Stimulated activated CD8-positive, alpha-beta memory T cell treated with anti-CD3 and anti-CD28 coated beads, Interleukin-7, amount 100 ng/mL, for 48 hours (primary cell): ENCODE measurements around the gene ANKS3.

ENCODE experiments used
- DNase-seq, 2 donors: peaks; one replicate each; pipeline ENCODE4 v3.0.0-alpha.2; 2020; ENCODE audit warnings: low read depth in 1 of 2; ENCODE audit errors: extremely low read depth in 1 of 2

The ANKS3 gene

DNA sequence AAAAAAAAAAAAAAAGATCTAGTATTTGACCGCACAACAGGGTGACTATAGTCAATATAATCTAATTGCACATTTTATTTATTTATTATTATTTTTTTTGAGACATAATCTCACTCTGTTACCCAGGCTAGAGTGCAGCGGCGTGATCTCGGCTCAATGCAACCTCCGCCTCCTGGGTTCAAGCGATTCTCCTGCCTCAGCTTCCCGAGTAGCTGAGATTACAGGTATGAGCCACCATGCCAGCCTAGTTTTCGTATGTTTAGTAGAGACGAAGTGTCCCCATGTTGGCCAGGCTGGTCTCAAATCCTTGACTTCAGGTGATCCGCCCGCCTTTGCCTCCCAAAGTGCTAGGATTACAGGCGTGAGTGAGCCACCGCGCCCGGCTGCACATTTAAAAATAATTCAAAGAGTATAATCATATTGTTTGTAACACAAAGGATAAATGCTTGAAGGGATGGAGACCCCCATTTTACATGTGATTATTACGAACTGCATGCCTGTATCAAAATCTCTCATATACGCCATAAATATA is 794 bp downstream of the ANKS3 start:
- DNase-seq = no peak

DNA sequence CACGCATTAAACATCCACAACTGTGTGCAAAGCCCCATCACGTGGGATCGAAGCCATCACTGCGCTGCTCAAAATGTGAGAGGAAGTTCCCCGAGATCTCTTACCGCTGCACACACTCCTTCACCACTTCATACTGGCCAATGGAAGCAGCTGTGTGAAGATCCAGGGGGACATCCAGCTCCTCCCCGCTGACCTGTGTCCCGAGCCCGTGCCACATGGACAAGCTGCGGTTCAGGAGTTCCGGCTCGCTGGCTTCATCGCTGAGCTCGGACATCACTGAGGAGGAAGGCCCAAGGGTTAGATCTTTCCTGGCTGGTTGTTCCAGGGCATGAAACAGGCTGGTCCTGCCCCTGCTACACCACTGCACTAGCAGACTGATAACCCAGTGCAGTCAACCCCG is 4.2 kb downstream of the ANKS3 start:
- DNase-seq = no peak

- DNase-seq = no peak
Observed at GRCh38 chr16:4728676-4729075, 5.4 kb downstream of the ANKS3 start.

- no peak for DNase-seq
Observed at GRCh38 chr16:4726616-4727015, 7.5 kb downstream of the ANKS3 start.

DNA sequence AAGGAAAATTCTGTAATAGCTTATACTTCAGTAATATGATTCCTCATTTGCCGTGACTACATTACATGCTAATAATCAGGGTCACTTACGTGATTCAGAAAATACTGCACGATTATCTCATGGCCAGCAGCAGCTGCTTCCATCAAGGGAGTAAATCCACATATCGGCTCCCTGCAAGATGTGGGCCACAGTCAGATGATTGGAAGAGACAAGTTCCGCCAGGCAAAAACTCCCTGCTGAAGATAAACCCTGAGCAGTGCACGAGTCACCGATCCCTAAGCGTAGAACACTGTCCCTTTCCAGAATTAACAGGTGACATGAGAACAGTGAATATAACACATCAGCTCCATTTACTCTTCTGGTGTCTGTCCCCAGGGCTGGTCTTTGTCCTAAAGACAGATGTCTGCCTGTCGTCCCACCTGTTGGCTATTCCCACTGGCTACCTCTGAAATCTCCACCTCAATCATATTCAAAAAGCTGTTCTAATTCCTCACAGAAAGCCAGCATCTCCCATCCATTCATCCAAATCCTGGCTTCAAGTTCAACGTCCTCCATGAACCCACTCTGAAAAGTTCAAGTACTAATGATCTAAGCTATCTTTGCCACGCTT is 9.3 kb downstream of the ANKS3 start:
- DNase-seq = no peak

- no peak for DNase-seq
Observed at GRCh38 chr16:4723071-4723767, 10.9 kb downstream of the ANKS3 start.

DNA sequence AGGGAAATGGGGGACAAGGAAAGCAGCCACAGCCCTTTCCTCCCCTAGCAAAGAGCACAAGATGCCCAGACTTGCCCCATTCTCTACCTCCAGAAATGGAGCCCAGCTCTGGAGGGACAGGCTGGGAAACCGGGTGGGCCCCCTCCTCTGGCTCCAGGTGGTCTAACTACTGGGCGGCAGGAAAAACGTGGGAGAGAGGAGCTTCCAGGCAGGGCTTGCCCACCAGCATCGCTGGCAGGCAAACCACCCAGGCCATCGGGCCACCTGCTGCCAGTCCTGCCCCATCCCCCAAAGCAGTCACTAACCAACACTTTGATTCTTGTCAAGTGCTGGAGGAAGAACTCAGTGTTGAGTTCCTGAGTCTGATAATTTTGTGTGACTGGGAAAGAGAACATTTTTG is 15.6 kb downstream of the ANKS3 start:
- no peak for DNase-seq

DNA sequence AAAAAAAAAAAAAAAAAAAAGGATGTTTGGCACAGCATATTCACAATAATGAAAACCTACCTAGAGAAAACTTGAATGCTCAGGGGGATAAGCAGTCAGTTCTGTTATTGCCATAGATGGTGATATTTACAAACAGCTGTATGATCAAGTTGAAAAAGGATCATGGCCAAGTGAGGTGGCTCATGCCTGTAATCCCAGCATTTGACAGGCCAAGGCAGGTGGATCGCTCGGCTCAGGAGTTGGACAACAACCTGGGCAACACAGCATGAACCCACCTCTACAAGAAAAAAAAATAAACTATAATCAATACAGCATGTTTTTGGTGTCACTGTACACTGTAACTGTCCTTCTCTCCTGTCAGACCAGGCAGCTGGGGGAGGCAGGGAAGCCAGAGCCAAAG is 19.1 kb downstream of the ANKS3 start:
- DNase-seq = no peak

GRCh38 chr16:4713663-4714501 is 20.2 kb downstream of the ANKS3 start:
- no peak for DNase-seq

DNA sequence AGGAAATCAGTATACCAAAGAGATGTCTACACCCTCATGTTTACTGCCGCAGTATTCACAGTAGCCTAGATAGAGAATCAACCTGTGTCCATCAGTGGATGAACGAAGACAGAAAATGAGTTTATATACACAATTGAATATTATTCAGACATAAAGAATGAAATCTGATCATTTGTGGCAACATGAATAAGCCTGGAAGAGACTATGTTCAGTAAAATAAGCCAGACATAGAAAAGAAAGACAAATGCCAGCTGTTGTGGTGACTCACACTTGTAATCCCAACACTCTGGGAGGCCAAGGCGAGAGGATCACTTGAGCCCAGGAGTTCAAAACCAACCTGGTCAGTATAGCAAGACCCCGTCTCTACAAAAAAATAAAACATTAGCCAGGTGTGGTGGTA is 24.6 kb downstream of the ANKS3 start:
- DNase-seq = no peak

- no peak for DNase-seq
Observed at GRCh38 chr16:4706871-4707270, 27.2 kb downstream of the ANKS3 start.

- no peak for DNase-seq
Observed at GRCh38 chr16:4704913-4705312, 29.2 kb downstream of the ANKS3 start.

DNA sequence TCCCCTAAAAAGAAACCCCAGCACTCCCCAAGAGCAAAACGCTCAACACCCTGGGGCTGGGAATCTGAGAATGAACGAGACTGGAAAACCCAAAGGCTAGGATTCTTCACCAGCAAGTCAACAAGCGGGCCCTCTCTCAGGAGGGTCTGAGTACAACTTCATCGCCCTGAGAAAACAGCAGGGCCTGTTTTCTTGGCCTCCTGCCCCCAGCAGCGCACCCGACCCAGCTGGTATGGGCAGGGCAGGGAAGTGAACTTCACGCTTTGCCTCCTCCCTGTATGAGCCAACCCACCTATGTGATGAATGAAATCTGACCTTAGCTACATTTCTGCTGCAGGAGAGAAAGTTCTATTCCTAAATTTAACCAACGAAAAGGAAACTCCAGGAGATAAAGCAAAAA is 29.6 kb downstream of the ANKS3 start:
- DNase-seq = no peak

DNA sequence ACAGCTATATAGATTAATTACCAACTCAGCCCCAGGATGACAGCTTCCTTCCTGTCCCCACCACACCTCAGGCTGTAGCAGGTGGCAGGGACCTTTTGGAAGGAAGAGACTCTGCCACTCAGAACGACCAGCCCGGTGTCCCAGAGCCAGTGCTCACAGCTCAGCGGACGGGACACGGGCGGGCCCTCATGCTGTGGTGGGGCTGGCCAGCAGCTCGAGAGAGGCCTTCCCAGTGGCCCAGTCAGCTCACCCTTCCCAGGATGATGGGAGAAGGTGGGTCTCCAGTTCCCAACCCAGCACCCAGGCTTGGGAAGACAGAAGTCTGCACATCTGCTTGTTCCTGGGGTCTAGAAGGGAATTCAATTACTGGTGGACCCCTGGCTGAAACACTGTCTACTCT is 30.2 kb downstream of the ANKS3 start:
- DNase-seq = no peak

DNA sequence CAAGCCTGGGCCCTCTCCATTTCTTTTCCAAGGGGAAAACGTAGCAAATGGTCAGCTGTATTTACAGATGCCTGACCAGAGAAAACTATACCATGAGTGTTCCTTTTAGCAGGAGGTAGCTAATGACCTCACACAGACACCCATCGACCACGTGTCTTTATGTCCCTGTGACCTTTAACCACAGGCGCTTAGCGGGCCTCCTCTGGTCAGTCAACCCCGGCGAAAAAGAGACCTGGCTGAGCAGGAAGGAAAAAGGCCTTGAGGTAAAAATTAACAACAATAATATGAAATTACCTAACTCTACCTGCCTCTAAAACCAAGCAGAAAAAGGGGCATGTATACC is 31.6 kb downstream of the ANKS3 start:
- no peak for DNase-seq

DNA sequence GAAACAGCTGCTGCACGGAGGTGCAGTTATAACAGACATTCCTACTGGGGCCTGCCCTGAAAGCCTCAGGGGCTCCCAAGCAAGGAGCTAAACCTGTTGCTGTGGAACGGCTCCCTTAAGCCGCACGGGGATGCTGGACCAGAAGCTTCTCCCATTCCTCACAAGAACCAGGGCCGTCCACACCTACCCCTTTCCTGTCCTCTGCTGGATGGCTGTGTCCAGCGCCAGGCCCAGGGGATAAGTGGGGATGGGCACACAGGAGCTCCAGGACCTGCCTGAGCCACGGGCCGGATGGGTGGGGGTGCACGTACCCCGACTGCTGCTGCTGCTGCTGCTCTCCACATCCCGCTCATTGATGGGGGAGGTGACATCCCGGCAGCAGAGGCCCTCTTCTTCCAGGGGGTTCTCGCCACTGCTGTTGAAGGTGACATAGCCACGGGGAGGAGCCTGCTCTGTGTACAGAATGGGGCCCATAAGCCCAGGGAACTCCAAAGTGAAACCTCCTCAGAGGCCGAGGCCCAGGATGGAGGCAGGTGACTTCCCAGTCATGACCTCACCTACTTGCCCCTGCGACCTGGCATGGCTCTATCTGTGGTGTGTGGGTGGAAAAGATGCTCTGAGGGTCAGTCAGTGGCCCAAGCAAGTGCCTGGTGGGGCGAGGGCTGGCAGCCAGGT is 32.1 kb downstream of the ANKS3 start:
- DNase-seq = no peak

DNA sequence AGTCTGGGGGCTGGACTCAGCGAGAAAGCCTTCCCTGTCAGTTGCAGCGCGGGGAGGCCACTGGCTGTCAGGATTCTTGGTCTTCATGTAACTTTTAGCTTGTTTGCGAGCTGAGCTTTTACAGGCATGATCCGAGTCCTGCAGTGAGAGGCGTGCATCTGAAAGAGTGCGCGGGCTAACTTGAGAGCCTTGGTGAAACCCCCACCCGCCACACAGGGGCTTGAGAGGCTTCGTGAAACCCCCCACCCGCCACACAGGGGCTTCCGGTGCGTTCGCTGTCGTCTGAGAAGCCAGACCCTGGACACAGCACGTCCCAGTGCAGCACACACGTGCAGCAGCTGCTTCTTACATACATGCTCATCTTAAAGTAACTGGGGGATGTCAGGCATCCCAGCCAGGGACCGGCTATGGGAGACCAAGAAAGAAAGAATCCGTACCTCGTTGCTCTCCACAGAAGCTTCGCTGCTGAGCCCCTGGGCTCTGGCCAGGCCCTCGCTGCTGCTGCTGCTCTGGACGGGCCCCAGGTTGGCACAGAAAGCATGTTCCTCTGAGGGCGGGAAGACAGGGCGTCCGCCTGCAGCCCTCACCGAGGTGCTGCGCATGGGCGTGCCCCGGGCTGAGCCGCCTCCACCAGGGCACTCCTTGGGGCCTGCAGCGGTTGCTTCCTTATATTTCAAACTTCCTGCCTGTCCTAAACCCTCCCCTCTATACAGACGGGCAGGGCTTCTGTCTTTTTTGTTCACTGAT is 32.9 kb downstream of the ANKS3 start:
- no peak for DNase-seq

- DNase-seq = peak in 1 of 2 donors; percentile 43
Observed at GRCh38 chr16:4700380-4700996, 33.6 kb downstream of the ANKS3 start.

DNA sequence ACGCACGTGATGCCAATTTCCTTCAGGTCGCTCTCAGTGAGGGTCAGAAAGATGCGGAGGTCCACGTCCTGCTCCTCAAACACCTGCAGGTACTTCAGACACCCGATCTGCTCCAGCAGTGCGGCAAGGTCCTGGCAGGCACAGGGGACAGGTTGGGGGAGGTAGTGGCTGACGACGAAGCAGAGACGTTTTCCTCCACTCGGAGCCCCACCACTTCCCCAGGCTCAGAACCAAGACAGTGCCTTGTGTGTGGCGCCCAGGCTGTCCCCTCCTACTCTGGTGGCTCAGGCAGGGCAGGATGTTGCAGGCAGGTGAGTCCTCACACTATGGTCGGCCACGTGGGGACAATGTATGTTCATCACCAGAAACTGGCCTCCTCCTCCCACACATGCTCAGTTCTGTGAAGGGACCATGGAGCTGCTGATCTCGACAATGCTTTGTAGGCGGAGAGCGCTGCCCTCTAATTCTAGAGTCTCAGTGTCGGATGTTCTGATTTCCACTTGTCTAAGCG is 35.0 kb downstream of the ANKS3 start:
- no peak for DNase-seq
